ENCODE measurements around the gene ERICH2.

ERICH2 gene

DNA sequence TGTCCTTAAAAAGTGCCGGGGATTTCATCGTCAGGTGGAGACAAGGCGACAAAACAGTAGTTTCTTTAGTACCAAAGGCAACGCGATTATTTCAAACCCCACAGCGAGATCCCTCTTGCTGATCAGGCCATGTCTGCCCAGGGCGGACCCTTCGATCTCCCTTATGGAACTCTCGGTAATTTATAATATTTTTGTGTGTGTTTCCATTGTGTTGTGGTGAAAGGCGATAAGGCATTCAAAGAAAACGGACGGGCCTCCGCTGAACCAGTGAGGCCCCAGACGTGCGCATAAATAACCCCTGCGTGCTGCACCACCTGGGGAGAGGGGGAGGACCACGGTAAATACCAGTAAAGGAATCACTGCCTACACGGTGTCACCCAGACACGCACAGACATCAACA lies 45.1 kb downstream of the ERICH2 start:
- no peak for DNase-seq (ENCODE audit: low read depth)
- H3K4me3 ChIP-seq (ENCODE audit: low read depth, low read length): no peak overlapping the region

DNA sequence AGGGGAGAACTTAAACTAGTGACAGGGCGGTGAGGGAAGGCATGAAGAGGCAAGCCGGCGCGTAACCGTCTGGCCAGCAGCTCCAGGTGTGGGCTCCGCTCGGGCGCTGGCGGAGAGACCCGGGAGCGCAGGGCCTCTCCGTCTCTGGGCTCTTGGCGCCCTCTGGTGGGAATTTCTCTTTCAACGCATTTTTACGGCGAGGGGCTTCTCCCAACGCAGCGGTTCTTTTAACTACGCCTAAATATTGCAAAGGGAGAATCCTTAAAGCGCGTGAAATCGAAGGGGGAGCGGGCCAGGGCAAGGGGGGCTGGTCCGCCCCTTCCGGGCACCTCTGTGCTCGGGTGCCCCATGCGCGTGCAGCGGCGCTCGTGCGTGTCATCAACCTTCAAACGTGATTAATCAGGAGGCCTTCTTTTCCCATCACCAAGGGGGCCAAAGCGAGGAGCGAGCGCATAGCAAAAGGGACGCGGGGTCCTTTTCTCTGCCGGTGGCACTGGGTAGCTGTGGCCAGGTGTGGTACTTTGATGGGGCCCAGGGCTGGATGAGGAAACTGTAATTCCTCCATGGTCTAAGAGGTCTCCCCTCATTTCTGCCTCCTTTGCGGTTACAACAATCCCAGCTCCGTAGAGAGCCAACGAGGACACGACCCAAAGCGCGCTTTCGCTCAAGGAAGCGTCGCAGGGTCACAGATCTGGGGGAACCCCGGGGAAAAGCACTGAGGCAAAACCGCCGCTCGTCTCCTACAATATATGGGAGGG lies 45.7 kb downstream of the ERICH2 start:
- DNase-seq (ENCODE audit: low read depth): no peak
- H3K4me3 ChIP-seq (ENCODE audit: low read depth, low read length): peak overlapping the region; percentile 33

GRCh38 chr2:170816504-170817092 lies 46.4 kb downstream of the ERICH2 start, which contains the start of gene GAD1:
TSS of gene GAD1 (plus strand) at chr2:170816887. CDS start at chr2:170818592, 1,705 bp downstream.
- DNase-seq (ENCODE audit: low read depth): no peak
- H3K4me3 ChIP-seq (ENCODE audit: low read depth, low read length): peak within 1 kb of the TSS; percentile 33

GRCh38 chr2:170817093-170818035 lies 47.2 kb downstream of the ERICH2 start:
- H3K4me3 ChIP-seq (ENCODE audit: low read depth, low read length): peak overlapping the region; percentile 33
- DNase-seq (ENCODE audit: low read depth): no peak

- H3K4me3 ChIP-seq (ENCODE audit: low read depth, low read length): no peak overlapping the region
- no peak for DNase-seq (ENCODE audit: low read depth)
Measured at GRCh38 chr2:170818036-170818751, 48.0 kb downstream of the ERICH2 start.

GRCh38 chr2:170818752-170819470 lies 48.7 kb downstream of the ERICH2 start:
- no peak for DNase-seq (ENCODE audit: low read depth)
- H3K4me3 ChIP-seq (ENCODE audit: low read depth, low read length): no peak overlapping the region

GRCh38 chr2:170819680-170820664 lies 49.8 kb downstream of the ERICH2 start:
- no peak for DNase-seq (ENCODE audit: low read depth)
- no peak overlapping the region for H3K4me3 ChIP-seq (ENCODE audit: low read depth, low read length)

DNA sequence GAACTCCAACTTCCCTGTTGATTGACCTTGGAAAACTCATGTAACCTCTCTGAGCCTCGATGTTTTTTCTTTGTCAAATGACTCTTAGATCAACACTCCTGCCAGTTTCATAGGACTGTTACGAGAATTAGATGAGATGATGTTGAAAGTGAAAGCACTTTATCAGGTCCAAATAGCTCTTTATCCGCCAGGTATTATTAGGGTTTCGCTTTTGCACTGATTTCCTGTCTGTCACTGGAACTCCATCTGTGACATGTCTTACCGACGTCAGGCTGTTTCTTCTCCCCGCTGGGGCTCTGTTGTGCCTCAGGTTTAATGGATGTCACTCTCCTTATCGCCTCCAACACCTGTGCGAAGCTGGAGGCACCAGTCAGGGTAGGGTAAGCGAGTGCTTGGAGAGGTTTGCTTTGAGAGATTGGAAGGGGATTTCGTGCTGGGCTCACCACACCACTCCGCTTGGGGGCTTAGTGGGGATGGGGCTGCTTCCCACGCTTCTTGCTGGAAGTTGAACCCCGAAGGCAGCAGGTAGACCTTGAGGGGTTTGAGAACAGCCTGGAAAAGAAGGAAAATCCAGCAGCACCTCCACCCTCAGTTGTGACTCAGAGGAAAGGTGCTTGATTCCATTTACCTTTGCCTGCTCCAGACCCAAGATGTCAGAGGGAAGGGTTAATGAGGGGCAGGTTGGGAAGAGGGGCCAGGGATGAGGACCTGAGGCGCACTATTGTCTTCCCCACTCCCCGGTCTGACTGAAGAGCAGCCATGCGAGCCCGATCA lies 50.8 kb downstream of the ERICH2 start:
- no peak overlapping the region for H3K4me3 ChIP-seq (ENCODE audit: low read depth, low read length)
- DNase-seq (ENCODE audit: low read depth): no peak

- DNase-seq (ENCODE audit: low read depth): no peak
- no peak overlapping the region for H3K4me3 ChIP-seq (ENCODE audit: low read depth, low read length)
Measured at GRCh38 chr2:170821531-170822289, 51.5 kb downstream of the ERICH2 start.

- no peak for DNase-seq (ENCODE audit: low read depth)
Measured at GRCh38 chr2:170822290-170823087, 52.3 kb downstream of the ERICH2 start.

GRCh38 chr2:170823088-170823897 lies 53.1 kb downstream of the ERICH2 start:
- DNase-seq (ENCODE audit: low read depth): no peak
- H3K4me3 ChIP-seq (ENCODE audit: low read depth, low read length): peak overlapping the region; percentile 21

More at GRCh38 chr2:170822290-170823087, 52.3 kb downstream of the ERICH2 start:
- no peak overlapping the region for H3K4me3 ChIP-seq (ENCODE audit: low read depth, low read length)

DNA sequence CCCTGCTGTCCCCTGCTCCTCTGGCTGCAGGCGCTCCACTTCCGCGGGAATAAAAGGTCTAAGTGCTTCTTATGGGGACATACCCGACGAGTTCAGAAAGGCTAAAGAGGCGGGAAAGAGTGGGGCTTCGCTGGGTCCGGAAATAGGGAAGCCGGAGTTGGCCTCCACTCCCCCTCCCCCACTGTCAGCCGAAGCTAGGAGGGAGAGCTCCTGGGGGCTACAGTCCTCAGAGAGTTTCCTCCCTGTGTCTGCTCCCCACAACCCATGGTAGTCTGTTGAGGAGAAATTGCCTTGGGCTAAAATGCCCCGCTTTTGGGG lies 53.7 kb downstream of the ERICH2 start:
- DNase-seq (ENCODE audit: low read depth): no peak
- H3K4me3 ChIP-seq (ENCODE audit: low read depth, low read length): no peak overlapping the region

- DNase-seq (ENCODE audit: low read depth): no peak
- H3K4me3 ChIP-seq (ENCODE audit: low read depth, low read length): no peak overlapping the region
Measured at GRCh38 chr2:170824526-170825015, 54.4 kb downstream of the ERICH2 start.

GRCh38 chr2:170827841-170828532 lies 57.8 kb downstream of the ERICH2 start:
- no peak for DNase-seq (ENCODE audit: low read depth)

More at GRCh38 chr2:170827841-170828532, 57.8 kb downstream of the ERICH2 start:
- no peak overlapping the region for H3K4me3 ChIP-seq (ENCODE audit: low read depth, low read length)
